Activated CD4-positive, alpha-beta T cell treated with anti-CD3 and anti-CD28 coated beads, Interleukin-2, amount 10 ng/mL, durations not matched to agents 24 days and 14 days (primary cell): ENCODE results near the gene SMIM29. TPM values are rescaled to one million over a fixed set of nuclear protein-coding genes. Genes with fewer than 3 reads are reported as not detected.
"Not testable (repeated sequence)": the region's sequence is repeated elsewhere in the genome, so short reads cannot be mapped to it uniquely, and the experiment has no call there.

ENCODE experiments used
- DNase-seq: peaks from one replicate; pipeline ENCODE4 v3.0.0; 2022
- H3K27ac Mint-ChIP-seq: one replicate; pipeline ENCODE4 v1.8.0; 2022; ENCODE audit warnings: mild to moderate bottlenecking, mixed read lengths
- H3K27me3 Mint-ChIP-seq: one replicate; pipeline ENCODE4 v1.8.0; 2022; ENCODE audit warnings: mixed read lengths
- H3K36me3 Mint-ChIP-seq: one replicate; pipeline ENCODE4 v1.8.0; 2022; ENCODE audit warnings: low read depth, mild to moderate bottlenecking, mixed read lengths
- H3K4me1 Mint-ChIP-seq: one replicate; pipeline ENCODE4 v1.8.0; 2021; ENCODE audit warnings: mixed read lengths
- H3K4me3 Mint-ChIP-seq: one replicate; pipeline ENCODE4 v1.8.0; 2022; ENCODE audit warnings: mild to moderate bottlenecking, moderate library complexity, mixed read lengths
- H3K9me3 Mint-ChIP-seq: one replicate; pipeline ENCODE4 v1.8.0; 2021; ENCODE audit warnings: mixed read lengths
- intact Hi-C: fragments of 100-400 bp; cut with micrococcal nuclease; formaldehyde crosslinking; loops from one replicate; pipeline ENCODE4 v1.15.1; 2023
- total RNA-seq: library from RNA; stranded (reverse); gene quantifications from 2 replicates; pipeline ENCODE4 v1.2.3, GENCODE V29; 2022

SMIM29 gene
- total RNA-seq, 1 donor from 2014 or later, result 13.5 TPM

DNA sequence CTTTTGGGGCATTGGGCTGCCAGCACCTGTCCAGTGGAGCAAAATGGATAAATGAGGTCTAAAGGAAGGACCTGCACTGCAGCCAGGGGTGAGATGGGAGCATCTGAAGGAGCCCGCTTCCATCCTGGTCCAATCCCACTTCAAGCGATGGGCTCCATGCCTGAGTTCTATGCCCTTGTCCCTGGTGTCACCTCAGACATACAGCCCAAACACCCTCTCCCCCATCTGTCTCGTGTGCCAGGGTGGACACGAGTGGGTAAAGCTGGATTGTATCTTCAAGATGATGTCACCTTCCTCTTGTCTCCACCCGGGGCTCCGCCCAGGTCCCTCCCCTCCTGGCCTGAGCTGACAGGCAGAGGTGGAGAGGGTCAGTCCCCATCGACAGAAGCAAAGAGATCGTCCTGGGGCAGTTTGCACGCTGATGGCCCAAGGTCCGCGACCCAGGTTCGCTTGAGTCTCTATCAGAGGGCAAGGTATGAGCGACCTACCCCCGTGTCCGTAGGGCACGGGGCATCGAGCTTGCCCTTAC is 544 bp downstream of the SMIM29 start:
- Mint-ChIP-seq H3K4me1 (peaks cover 46% of the 10 kb centered on the region), H3K4me3 (peak overlapping the region; percentile 88), H3K36me3 (peaks cover 31% of the 10 kb centered on the region), H3K27ac (peak overlapping the region; percentile 93), H3K27me3 (peaks cover 5% of the 10 kb centered on the region), H3K9me3 (no peaks in the 10 kb centered on the region)
- DNase-seq, result peak; percentile 88
- intact Hi-C loops, result loop anchor here (2.0 to 10.0 kb wide), 3 partner anchors 407 to 533 kb away; partner anchors contain the start of genes ILRUN and UQCC2

DNA sequence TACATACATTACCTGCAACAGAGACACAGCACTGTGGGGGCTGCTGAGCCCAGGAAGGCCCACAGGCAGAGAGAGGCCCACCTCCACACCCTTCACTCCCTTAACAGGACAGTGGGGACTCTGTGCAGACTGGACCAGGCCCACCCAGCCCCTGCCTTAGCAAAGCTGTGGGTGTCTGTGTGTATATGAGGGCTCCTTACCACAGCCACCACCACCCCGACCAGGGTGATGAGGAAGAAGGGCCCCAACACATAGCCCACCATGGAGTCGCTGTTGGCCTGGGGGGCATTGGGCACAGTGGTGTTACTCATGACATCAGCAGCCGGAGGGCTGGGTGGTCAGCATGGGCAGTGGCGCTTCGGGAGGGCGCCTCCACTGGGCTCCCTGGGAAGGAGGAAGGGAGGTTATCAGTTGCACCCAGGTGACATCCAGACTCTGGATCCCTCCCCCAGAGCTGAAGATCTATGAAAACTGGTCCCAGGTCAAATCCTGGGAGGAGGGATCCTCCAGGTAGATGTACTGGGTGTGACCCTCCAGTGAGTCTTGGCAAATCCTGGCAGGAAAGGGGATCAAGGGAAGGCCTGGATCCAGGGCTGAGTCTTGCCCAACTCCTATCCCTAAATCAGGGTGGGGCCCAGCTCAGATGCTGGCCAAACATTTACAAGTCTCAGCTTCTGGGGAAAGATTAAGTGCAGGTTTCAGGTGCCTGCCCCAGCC is 1.2 kb downstream of the SMIM29 start:
- Mint-ChIP-seq H3K4me3 (peak overlapping the region; percentile 88), H3K36me3 (peaks cover 38% of the 10 kb centered on the region), H3K27me3 (peaks cover 3% of the 10 kb centered on the region), H3K4me1 (peaks cover 52% of the 10 kb centered on the region), H3K27ac (peak overlapping the region; percentile 93), H3K9me3 (no peaks in the 10 kb centered on the region)
- DNase-seq, result peak; percentile 63
- intact Hi-C loops, result loop anchor here (2.0 to 10.0 kb wide), 3 partner anchors 407 to 533 kb away; partner anchors contain the start of genes ILRUN and UQCC2

DNA sequence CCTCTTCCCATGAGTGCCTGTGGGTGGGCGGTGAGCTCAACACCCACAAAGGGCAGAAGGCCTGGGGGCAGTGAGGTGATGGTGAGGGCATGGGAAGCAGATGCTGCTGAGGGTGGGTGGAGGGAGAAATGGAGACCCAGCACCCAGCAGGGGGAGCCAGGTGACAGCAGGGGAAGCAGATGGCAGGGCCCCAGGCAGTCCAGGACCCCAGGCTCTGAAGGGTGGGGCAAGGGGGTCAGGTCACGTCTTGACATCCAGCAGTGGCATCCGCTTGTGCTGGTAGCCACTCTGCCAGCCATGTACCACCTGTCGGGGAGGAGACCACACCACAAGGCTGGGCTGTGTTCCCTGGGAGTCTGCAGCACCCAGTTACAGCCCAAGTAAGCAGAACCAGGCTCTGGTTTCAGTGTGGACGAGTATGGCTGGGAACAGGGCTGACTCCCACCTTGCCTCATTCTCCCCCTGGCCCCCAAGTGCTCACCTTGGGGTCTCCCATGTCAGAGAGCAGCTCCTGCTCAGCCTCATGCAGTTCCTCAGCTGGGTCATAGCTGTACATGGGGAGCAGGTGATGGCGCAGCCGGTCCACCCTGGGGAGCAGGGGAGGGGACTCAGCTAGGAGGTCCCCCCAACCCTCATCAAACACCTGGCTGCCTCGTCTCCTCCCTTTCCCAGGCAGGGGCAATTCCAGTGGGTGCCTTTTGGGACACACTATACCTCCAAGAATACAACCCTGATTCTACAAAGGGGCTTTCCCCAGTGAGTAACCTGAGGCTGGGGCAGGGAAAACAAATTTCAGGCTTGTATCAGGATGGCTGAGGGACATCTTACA is 2.0 kb downstream of the SMIM29 start:
- Mint-ChIP-seq H3K27me3 (no peaks in the 10 kb centered on the region), H3K4me3 (peak overlapping the region; percentile 47), H3K4me1 (peaks cover 57% of the 10 kb centered on the region), H3K27ac (peak overlapping the region; percentile 78), H3K9me3 (no peaks in the 10 kb centered on the region), H3K36me3 (peaks cover 46% of the 10 kb centered on the region)
- intact Hi-C loops, result loop anchor here (10.0 kb wide), 2 partner anchors 408 to 532 kb away; partner anchors contain the start of gene UQCC2
- DNase-seq, result peak; percentile 86

DNA sequence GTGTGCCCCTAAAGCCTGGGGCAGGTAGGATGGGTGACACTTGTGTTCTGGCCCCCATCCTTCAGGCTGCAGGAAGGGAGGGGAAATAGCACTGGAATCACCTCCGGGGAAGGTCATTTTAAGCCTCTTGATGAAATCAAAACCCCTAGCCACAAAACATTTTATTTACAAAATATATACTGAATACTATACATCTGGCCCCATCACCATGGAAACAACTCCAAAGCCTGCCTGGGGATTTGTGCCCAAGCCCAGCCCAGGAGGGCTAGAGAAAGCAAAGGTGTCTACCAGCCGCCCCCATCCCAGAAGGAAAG is 2.6 kb downstream of the SMIM29 start:
- H3K9me3 Mint-ChIP-seq, result no peaks in the 10 kb centered on the region
- H3K27me3 Mint-ChIP-seq, result no peaks in the 10 kb centered on the region
- no peak for DNase-seq
- peak overlapping the region; percentile 60 for H3K27ac Mint-ChIP-seq
- intact Hi-C loops, result loop anchor here (10.0 kb wide), 2 partner anchors 409 to 531 kb away; partner anchors contain the start of gene UQCC2
- H3K4me1 Mint-ChIP-seq, result peaks cover 61% of the 10 kb centered on the region
- H3K36me3 Mint-ChIP-seq, result peaks cover 52% of the 10 kb centered on the region
- no peak overlapping the region for H3K4me3 Mint-ChIP-seq

DNA sequence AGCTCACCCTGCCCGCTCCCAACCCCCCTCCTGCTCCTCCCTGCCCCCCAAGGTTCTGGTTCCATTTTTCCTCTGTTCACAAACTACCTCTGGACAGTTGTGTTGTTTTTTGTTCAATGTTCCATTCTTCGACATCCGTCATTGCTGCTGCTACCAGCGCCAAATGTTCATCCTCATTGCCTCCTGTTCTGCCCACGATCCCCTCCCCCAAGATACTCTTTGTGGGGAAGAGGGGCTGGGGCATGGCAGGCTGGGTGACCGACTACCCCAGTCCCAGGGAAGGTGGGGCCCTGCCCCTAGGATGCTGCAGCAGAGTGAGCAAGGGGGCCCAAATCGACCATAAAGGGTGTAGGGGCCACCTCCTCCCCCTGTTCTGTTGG is 3.1 kb downstream of the SMIM29 start:
- peak overlapping the region; percentile 10 for H3K4me3 Mint-ChIP-seq
- not testable (repeated sequence) for H3K27me3 Mint-ChIP-seq, H3K27ac Mint-ChIP-seq, DNase-seq, H3K9me3 Mint-ChIP-seq
- H3K4me1 Mint-ChIP-seq, result peaks cover 65% of the 10 kb centered on the region
- intact Hi-C loops, result loop anchor here (10.0 kb wide), 2 partner anchors 409 to 531 kb away; partner anchors contain the start of gene UQCC2
- H3K36me3 Mint-ChIP-seq, result peaks cover 56% of the 10 kb centered on the region

DNA sequence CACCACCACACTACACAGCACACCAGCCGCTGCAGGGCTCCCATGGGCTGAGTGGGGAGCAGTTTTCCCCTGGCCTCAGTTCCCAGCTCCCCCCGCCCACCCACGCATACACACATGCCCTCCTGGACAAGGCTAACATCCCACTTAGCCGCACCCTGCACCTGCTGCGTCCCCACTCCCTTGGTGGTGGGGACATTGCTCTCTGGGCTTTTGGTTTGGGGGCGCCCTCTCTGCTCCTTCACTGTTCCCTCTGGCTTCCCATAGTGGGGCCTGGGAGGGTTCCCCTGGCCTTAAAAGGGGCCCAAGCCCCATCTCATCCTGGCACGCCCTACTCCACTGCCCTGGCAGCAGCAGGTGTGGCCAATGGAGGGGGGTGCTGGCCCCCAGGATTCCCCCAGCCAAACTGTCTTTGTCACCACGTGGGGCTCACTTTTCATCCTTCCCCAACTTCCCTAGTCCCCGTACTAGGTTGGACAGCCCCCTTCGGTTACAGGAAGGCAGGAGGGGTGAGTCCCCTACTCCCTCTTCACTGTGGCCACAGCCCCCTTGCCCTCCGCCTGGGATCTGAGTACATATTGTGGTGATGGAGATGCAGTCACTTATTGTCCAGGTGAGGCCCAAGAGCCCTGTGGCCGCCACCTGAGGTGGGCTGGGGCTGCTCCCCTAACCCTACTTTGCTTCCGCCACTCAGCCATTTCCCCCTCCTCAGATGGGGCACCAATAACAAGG is 3.6 kb downstream of the SMIM29 start:
- H3K36me3 Mint-ChIP-seq, result peaks cover 62% of the 10 kb centered on the region
- not testable (repeated sequence) for H3K27me3 Mint-ChIP-seq, H3K9me3 Mint-ChIP-seq, DNase-seq
- peaks cover 68% of the 10 kb centered on the region for H3K4me1 Mint-ChIP-seq
- peak overlapping the region; percentile 15 for H3K27ac Mint-ChIP-seq
- peak overlapping the region; percentile 10 for H3K4me3 Mint-ChIP-seq
- intact Hi-C loops, result loop anchor here (10.0 kb wide), 2 partner anchors 410 to 530 kb away; partner anchors contain the start of gene UQCC2

DNA sequence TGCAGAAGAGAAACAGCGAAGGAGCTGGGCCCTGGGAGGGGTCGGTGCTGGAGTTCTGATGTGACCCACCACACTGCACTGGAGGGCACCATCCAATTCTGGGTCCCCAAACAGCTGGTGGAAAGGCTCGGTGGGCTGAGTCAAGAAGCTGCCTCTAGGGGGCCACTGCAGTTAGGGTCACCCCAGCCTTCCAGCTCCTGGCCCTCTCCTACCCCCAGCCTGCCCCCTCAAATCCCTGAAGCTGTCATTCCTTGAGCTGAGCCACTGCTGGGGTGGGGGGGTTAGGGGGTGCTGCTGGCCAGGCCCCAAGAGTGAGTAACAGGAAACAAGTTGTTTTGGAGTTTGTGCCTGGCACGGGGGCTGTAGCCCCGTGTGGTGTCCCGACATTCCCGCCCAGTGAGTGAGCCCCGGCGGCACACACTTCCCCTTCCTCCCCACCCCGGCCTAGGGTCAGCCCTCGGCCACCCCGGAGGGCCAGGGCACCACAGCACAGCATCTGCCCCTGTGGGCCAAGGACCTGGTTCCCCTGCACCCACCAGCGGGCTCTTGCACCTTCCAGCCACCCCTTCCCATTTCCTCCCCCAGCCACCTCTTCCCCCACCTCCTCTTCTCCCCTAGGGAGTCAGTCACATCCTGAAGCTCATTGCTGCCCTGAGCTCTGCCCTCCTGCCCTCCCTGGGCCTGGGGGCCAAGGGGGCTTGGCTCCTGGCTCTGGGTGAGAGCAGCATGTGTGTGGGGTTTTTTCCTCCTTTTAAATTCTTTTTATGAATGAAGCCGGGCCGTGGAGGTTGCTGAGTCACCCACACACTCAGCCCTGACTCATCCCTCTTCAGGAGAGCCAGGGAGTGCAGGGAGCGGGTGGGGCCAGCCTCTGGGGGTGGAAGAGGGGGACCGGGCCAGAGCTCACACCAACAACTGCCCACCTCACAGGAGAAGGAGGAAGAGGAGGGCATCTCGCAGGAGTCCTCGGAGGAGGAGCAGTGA is 4.6 kb downstream of the SMIM29 start:
- H3K4me3 Mint-ChIP-seq, result peak overlapping the region; percentile 71
- intact Hi-C loops, result loop anchor here (10.0 kb wide), 2 partner anchors 411 to 529 kb away; partner anchors contain the start of gene UQCC2
- peaks cover 71% of the 10 kb centered on the region for H3K36me3 Mint-ChIP-seq

DNA sequence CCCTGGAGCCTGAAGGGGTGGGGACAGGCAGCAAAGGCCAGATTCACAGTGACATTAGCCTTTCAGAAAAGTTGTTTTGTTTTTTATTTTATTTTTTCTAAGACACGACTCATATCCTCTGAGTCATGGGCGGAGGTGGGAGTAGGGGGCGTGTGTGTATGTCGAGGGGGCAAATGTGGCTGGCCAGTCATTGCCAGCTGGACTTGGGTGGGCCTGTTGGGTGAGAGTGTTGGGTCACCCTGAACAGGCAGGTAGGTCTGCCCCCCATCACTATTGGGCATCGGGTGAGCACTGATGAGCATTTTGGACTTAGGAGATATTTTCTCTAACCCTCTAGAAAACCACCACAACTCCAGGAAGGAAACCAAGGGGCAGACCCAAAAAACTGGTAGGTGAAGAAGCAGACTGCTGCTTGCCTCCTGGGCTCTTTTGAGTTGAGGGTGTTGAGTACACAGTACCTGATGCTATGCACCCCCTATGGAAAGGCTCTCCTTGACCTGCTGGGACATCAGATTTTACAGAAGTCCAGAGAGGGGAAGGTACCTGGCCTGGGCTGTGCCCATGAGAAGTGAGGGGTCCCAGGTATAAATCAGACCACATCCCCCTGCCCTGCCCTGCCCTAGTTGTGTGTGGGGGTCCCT is 5.6 kb downstream of the SMIM29 start:
- intact Hi-C loops, result loop anchor here (10.0 kb wide), 2 partner anchors 412 to 528 kb away; partner anchors contain the start of gene UQCC2
- peaks cover 78% of the 10 kb centered on the region for H3K36me3 Mint-ChIP-seq
- H3K27me3 Mint-ChIP-seq, result no peaks in the 10 kb centered on the region
- H3K9me3 Mint-ChIP-seq, result no peaks in the 10 kb centered on the region
- peak overlapping the region; percentile 71 for H3K4me3 Mint-ChIP-seq
- no peak for DNase-seq
- peak overlapping the region; percentile 83 for H3K27ac Mint-ChIP-seq
- peaks cover 73% of the 10 kb centered on the region for H3K4me1 Mint-ChIP-seq

More for the DNA sequence above, 4.6 kb downstream of the SMIM29 start:
- no peak for DNase-seq
- no peaks in the 10 kb centered on the region for H3K27me3 Mint-ChIP-seq
- peaks cover 70% of the 10 kb centered on the region for H3K4me1 Mint-ChIP-seq
- no peaks in the 10 kb centered on the region for H3K9me3 Mint-ChIP-seq
- H3K27ac Mint-ChIP-seq, result peak overlapping the region; percentile 89

DNA sequence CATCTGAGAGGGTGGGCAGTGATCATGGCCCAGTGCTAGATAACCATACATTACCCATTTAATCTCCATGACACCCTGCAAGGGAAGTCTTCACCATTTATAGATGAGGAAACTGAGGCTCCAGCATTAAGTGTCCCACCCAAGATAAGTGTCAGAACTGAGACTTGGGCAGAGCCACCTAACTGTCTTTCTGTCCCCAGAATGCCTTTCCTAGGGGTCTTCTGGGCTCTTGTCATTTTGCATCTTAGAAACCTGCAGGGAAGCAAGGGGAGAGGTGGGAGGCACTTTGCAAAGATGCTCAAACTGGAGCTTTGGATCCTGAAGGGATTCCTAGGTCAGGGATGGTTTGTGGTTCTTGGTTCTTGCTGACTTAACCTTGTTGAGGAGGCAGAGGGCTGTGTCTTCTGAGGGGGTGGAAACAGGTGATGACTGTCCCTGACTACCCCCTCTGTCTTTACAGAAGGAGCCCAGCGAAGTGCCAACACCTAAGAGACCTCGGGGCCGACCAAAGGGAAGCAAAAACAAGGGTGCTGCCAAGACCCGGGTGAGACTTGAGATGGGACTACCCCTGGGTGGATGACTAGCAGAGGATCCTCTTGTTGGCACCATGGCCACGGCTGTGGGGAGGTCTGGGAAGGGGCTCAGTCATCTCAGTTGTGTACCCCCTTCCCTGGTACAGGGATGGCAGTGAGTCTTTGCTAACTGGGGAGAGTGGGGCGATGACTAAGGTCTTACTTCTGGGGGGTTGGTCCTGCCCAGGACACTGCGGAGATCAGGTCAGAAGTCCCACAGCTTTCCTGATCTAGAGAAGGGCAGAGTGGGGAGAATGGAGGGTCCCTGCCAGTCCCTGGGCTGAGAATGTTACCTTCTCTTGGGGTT is 6.3 kb downstream of the SMIM29 start:
- Mint-ChIP-seq H3K27ac (peak overlapping the region; percentile 83), H3K36me3 (peaks cover 80% of the 10 kb centered on the region), H3K4me3 (peak overlapping the region; percentile 71), H3K4me1 (peaks cover 65% of the 10 kb centered on the region), H3K27me3 (no peaks in the 10 kb centered on the region), H3K9me3 (no peaks in the 10 kb centered on the region)
- intact Hi-C loops, result loop anchor here (10.0 kb wide), 2 partner anchors 412 to 528 kb away; partner anchors contain the start of gene UQCC2
- peak; percentile 59 for DNase-seq

DNA sequence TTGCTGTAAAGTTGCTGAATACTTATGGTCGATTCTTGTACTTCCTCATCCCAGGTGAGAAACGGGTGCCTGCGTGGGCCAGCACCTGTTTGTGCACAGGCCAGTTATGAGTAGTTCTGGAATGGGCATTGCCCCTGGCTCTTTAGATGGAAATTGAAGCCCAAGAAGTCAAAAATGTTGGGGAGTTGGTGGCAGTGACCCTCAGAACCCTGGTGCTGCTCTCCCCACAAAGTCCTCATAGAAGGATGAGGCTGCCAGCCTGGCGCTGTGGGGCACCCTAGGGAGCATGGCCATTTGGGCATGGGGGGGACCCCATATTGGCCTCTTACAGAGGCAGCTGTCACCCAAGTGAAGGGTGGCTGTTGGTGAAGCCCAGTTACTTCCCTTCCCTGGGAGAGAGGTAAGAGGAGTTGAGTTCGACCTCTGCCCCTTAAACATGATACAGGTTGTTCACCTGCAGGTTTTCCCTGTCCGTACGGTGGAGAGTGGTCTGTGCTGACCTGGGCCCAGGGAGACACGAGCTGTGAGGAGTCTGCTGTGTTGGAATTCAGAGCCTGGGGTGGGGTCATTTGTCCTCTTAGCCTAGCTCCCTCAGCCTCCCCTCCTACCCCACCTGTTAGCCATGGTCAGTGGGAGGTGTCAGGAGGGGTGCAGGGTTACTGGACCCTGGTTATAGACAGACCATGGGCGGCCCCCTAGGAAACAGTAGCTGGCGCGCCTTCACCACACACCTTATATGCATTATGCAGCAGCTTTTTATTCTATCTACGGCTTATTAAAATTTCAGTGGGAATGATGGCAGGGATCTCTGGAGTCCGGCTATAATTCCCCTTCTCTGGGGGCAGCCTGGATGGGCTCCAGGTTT is 7.2 kb downstream of the SMIM29 start:
- H3K4me3 Mint-ChIP-seq, result peak overlapping the region; percentile 71
- no peaks in the 10 kb centered on the region for H3K27me3 Mint-ChIP-seq
- H3K9me3 Mint-ChIP-seq, result no peaks in the 10 kb centered on the region
- no peak for DNase-seq
- intact Hi-C loops, result loop anchor here (10.0 kb wide), 2 partner anchors 413 to 527 kb away; partner anchors contain the start of gene UQCC2
- peaks cover 77% of the 10 kb centered on the region for H3K36me3 Mint-ChIP-seq
- H3K4me1 Mint-ChIP-seq, result peaks cover 59% of the 10 kb centered on the region
- H3K27ac Mint-ChIP-seq, result peak overlapping the region; percentile 63
